Subcutaneous adipose tissue (tissue), 4 donors: ENCODE results near the gene TRIP12. TPM values are rescaled to one million over a fixed set of nuclear protein-coding genes. Genes with fewer than 3 reads are reported as not detected.

ENCODE experiments used
- CTCF ChIP-seq: fragments of 450-650 bp; IDR thresholded peaks from one replicate; pipeline ENCODE4 v1.5.1; 2016; ENCODE audit warnings: low read depth, mild to moderate bottlenecking, control low read depth, antibody characterized with exemption, moderate library complexity
- total RNA-seq, 4 donors: library from RNA; depleted of rRNA; stranded (reverse); fragments of >200 nt; gene quantifications; one replicate each; pipeline ENCODE4 v1.1.0, GENCODE V29; 2016

Gene TRIP12
- total RNA-seq, 4 donors from 2014 or later = 202 to 249 (median 216) TPM

- no peak for TF ChIP-seq CTCF
These were observed 83.1 kb downstream of the TRIP12 start for GRCh38 chr2:229838729-229839128.

GRCh38 chr2:229836847-229837246 lies 85.0 kb downstream of the TRIP12 start:
- TF ChIP-seq CTCF = no peak

GRCh38 chr2:229835596-229836283 lies 86.1 kb downstream of the TRIP12 start:
- no peak for TF ChIP-seq CTCF

GRCh38 chr2:229832510-229832898 lies 89.3 kb downstream of the TRIP12 start:
- TF ChIP-seq CTCF = no peak

- TF ChIP-seq CTCF = no peak
These were observed 89.9 kb downstream of the TRIP12 start for GRCh38 chr2:229831805-229832509.

- TF ChIP-seq CTCF = no peak
These were observed 96.3 kb downstream of the TRIP12 start for GRCh38 chr2:229825476-229825875.

GRCh38 chr2:229821316-229821715 lies 100.5 kb downstream of the TRIP12 start:
- TF ChIP-seq CTCF = no peak
